Keratinocyte (primary cell): Measurements from ENCODE around the gene AAR2. TPM values are rescaled to one million over a fixed set of nuclear protein-coding genes. Genes with fewer than 3 reads are reported as not detected.

Experiments used
- DNase-seq: peaks from one replicate; pipeline ENCODE4 v3.0.0-alpha.2; 2011; ENCODE audit warnings: low read depth, missing footprints, low spot score
- FAIRE-seq: peaks from 2 replicates; lab custom pipeline; 2011; peaks lifted over from hg19 to GRCh38; lab: Jason Lieb, UNC
- H2AFZ ChIP-seq: 2 replicates; pipeline ENCODE4 v1.6.0; 2012; ENCODE audit warnings: low read length, control low read depth, inconsistent platforms; ENCODE audit not compliant: control insufficient read depth
- H3K27ac ChIP-seq: 2 replicates; pipeline ENCODE4 v1.5.1; 2011; ENCODE audit warnings: low read length; ENCODE audit not compliant: control insufficient read depth, insufficient read depth
- H3K27me3 ChIP-seq: 3 replicates; pipeline ENCODE4 v1.6.0; 2011; ENCODE audit warnings: low read length; ENCODE audit not compliant: control insufficient read depth, insufficient read depth; ENCODE audit errors: extremely low read depth
- H3K36me3 ChIP-seq, 2 experiments: 2 replicates in 1 of 2; 3 replicates in 1 of 2; pipeline ENCODE4 v1.5.1; 2011; ENCODE audit warnings: low read length in 2 of 2, mild to moderate bottlenecking in 1 of 2; ENCODE audit not compliant: control insufficient read depth in 2 of 2, insufficient read depth in 2 of 2; ENCODE audit errors: extremely low read depth in 1 of 2
- H3K4me1 ChIP-seq: 3 replicates; pipeline ENCODE4 v1.5.1; 2011; ENCODE audit warnings: low read length; ENCODE audit not compliant: control insufficient read depth, insufficient read depth; ENCODE audit errors: extremely low read depth
- H3K4me2 ChIP-seq: 3 replicates; pipeline ENCODE4 v1.6.0; 2011; ENCODE audit warnings: low read depth, low read length; ENCODE audit not compliant: control insufficient read depth, insufficient read depth; ENCODE audit errors: extremely low read depth
- H3K4me3 ChIP-seq, 3 experiments: fragments of 200-600 bp in 1 of 3; sonication (generic) in 1 of 3; 2 replicates in 2 of 3; 3 replicates in 1 of 3; pipeline ENCODE4 v1.5.1; 2011 to 2016; ENCODE audit warnings: low read length in 3 of 3, mild to moderate bottlenecking in 3 of 3, control low read depth in 2 of 3, inconsistent platforms in 1 of 3, low read depth in 1 of 3, mixed read lengths in 1 of 3, mixed run types in 1 of 3, moderate library complexity in 1 of 3; ENCODE audit not compliant: control insufficient read depth in 2 of 3, insufficient read depth in 2 of 3; ENCODE audit errors: extremely low read depth in 1 of 3
- H3K79me2 ChIP-seq: 2 replicates; pipeline ENCODE4 v1.6.0; 2012; ENCODE audit warnings: low read length; ENCODE audit not compliant: control insufficient read depth, insufficient read depth
- H3K9ac ChIP-seq: 3 replicates; pipeline ENCODE4 v1.6.0; 2011; ENCODE audit warnings: low read length; ENCODE audit not compliant: control insufficient read depth, insufficient read depth; ENCODE audit errors: extremely low read depth
- H3K9me1 ChIP-seq: 3 replicates; pipeline ENCODE4 v1.6.0; 2011; ENCODE audit warnings: low read length; ENCODE audit not compliant: control insufficient read depth, insufficient read depth; ENCODE audit errors: extremely low read depth
- H3K9me3 ChIP-seq: 2 replicates; pipeline ENCODE4 v1.5.1; 2012; ENCODE audit warnings: low read depth, low read length; ENCODE audit not compliant: control insufficient read depth
- H4K20me1 ChIP-seq: 3 replicates; pipeline ENCODE4 v1.6.0; 2011; ENCODE audit warnings: low read length; ENCODE audit not compliant: control insufficient read depth, insufficient read depth; ENCODE audit errors: extremely low read depth
- EZH2 ChIP-seq: IDR thresholded peaks from one replicate; pipeline ENCODE4 v1.6.1; 2012; ENCODE audit warnings: inconsistent platforms, mild to moderate bottlenecking, low read length, moderate library complexity
- dilution Hi-C: fragments of 300-500 bp; cut with MboI; formaldehyde crosslinking; loops from one replicate; pipeline ENCODE4 v1.7.0; 2020; ENCODE audit warnings: low sequenced_read_pairs; ENCODE audit not compliant: extremely low pct_ligation_motif_present
- polyA plus RNA-seq, 5 experiments: library from polyadenylated mRNA; depleted of rRNA in 3 of 5; stranded (reverse) in 3 of 5; stranded (forward) in 1 of 5; unstranded in 1 of 5; fragments of >200 nt; gene quantifications; 1 replicate in 1 of 5; 2 replicates in 3 of 5; 3 replicates in 1 of 5; pipeline versions ENCODE4 v1.2.1 to v1.2.3, GENCODE V29; 2011 to 2012; ENCODE audit warnings: missing spikeins in 2 of 5, low read depth in 1 of 5, low replicate concordance in 1 of 5
- TF ChIP-seq, protein P1 (sequence below), 3 experiments: IDR thresholded peaks in 1 of 3; conservative IDR thresholded peaks in 1 of 3; optimal IDR thresholded peaks in 1 of 3; 2 replicates in 2 of 3; 3 replicates in 1 of 3; pipeline versions ENCODE3 to v1.5.1; 2011; ENCODE audit warnings: low read length in 3 of 3, mild to moderate bottlenecking in 3 of 3, moderate library complexity in 2 of 3, control low read depth in 1 of 3, inconsistent platforms in 1 of 3; ENCODE audit not compliant: insufficient read depth in 2 of 3; ENCODE audit errors: extremely low read depth in 1 of 3

Gene AAR2
- polyA plus RNA-seq, 1 donor (not counting 4 experiments of a cell fraction or from before 2014, with no cell fraction given) = 20.1 TPM

DNA sequence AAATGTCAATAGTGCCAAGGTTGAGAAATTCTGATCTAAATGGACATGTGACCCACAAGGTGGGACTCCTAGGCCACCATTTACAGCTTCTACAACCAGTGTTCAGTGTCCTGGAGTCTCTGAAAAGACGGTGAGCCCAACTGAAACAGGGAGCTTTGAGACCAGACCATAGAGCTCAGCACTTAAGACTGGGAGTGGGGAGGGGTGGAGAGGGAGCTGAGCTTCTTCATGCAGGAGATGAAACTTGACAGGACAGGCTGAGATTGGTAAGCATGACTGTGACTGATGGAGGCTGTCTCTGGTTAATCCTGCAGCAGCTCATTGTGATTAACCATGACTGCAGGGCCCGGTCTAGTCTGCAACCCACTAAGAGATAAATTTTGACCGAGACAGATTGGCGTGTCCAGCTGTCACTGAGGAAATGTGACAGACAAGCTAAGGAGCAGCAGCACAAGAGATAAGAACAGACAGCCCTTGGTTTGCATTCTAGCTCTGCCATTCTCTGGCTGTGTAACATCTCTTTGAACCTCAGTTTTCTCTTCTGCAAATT is 1.4 kb upstream of the AAR2 start:
- Histone ChIP-seq H3K4me3 (no peak overlapping the region), H3K9me3 (no peaks in the 10 kb centered on the region), H3K4me2 (no peak overlapping the region), H2AFZ (no peak overlapping the region), H3K4me1 (peaks cover 14% of the 10 kb centered on the region), H3K79me2 (peaks cover 38% of the 10 kb centered on the region), H3K27me3 (no peaks in the 10 kb centered on the region), H3K36me3 (peaks cover 1 to 2% of the 10 kb centered on the region in 2 experiments), H3K27ac (no peak overlapping the region), H3K9me1 (peaks cover 2% of the 10 kb centered on the region), H4K20me1 (no peaks in the 10 kb centered on the region), H3K9ac (no peak overlapping the region)
- FAIRE-seq (no peak), DNase-seq (no peak)
- no peak for TF ChIP-seq EZH2
- TF ChIP-seq, protein P1, sequence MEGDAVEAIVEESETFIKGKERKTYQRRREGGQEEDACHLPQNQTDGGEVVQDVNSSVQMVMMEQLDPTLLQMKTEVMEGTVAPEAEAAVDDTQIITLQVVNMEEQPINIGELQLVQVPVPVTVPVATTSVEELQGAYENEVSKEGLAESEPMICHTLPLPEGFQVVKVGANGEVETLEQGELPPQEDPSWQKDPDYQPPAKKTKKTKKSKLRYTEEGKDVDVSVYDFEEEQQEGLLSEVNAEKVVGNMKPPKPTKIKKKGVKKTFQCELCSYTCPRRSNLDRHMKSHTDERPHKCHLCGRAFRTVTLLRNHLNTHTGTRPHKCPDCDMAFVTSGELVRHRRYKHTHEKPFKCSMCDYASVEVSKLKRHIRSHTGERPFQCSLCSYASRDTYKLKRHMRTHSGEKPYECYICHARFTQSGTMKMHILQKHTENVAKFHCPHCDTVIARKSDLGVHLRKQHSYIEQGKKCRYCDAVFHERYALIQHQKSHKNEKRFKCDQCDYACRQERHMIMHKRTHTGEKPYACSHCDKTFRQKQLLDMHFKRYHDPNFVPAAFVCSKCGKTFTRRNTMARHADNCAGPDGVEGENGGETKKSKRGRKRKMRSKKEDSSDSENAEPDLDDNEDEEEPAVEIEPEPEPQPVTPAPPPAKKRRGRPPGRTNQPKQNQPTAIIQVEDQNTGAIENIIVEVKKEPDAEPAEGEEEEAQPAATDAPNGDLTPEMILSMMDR (optimal IDR thresholded peaks at IDR 0.05 in 1 of 3, IDR thresholded peaks at IDR 0.05 in 1 of 3, conservative IDR thresholded peaks at IDR 0.05 in 1 of 3; ENCODE audit: extremely low read depth in 1 of 3, insufficient read depth in 2 of 3, low read length in 3 of 3) = no peak
- dilution Hi-C loops = no loop called here

DNA sequence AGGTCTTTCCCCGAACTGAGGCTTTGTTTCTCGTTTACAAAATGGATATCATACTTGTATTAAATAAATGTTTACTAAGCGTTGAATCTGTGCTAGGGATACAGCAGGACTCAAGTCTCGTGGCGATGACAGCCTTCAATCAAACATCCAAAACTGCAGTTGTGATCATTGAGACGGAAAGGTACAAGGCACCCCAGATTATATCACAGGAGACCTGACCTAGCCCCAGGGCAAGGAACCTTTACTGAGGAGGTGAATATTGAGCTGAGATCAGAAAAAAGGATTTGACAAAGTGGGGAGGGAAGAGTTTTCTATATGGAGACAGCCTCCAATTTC is 476 bp downstream of the AAR2 start:
- Histone ChIP-seq H3K9me1 (peaks cover 2% of the 10 kb centered on the region), H3K27ac (peak overlapping the region; percentile 84), H3K4me3 (peak overlapping the region; percentile 81 to 93 (median 85)), H3K79me2 (peaks cover 54% of the 10 kb centered on the region), H3K4me1 (peaks cover 14% of the 10 kb centered on the region), H3K4me2 (peak overlapping the region; percentile 81), H3K9ac (peak overlapping the region; percentile 95), H2AFZ (peak overlapping the region; percentile 88), H4K20me1 (peaks cover 2% of the 10 kb centered on the region), H3K9me3 (no peaks in the 10 kb centered on the region), H3K27me3 (no peaks in the 10 kb centered on the region), H3K36me3 (peaks cover 7 to 10% of the 10 kb centered on the region in 2 experiments)
- no peak for TF ChIP-seq EZH2
- TF ChIP-seq, protein P1 (optimal IDR thresholded peaks at IDR 0.05 in 1 of 3, IDR thresholded peaks at IDR 0.05 in 1 of 3, conservative IDR thresholded peaks at IDR 0.05 in 1 of 3; ENCODE audit: extremely low read depth in 1 of 3, insufficient read depth in 2 of 3, low read length in 3 of 3) = no peak
- FAIRE-seq = no peak
- dilution Hi-C loops = no loop called here
- no peak for DNase-seq
